ENCODE measurements around the gene ATXN1.

Gene ATXN1

DNA sequence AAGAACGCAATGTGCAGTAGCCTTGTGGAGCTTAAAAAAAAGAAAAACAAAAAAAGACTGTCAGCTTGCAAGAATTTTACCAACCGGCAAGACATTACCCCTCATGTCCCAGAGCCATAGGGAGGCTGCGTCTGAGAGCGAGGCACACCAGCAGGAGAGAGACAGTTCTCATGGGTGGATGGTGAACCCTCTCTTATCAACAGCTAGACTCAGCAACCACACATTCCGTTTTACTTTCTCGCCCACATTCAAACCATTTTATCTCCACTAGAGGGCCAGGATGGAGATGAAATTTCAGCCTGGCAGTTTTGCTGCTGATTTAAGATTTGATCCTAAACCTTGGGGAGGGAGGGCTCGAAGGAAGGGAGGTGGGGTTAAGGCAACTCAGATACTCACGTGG is 247.0 kb downstream of the ATXN1 start:
- TF ChIP-seq, protein P1, sequence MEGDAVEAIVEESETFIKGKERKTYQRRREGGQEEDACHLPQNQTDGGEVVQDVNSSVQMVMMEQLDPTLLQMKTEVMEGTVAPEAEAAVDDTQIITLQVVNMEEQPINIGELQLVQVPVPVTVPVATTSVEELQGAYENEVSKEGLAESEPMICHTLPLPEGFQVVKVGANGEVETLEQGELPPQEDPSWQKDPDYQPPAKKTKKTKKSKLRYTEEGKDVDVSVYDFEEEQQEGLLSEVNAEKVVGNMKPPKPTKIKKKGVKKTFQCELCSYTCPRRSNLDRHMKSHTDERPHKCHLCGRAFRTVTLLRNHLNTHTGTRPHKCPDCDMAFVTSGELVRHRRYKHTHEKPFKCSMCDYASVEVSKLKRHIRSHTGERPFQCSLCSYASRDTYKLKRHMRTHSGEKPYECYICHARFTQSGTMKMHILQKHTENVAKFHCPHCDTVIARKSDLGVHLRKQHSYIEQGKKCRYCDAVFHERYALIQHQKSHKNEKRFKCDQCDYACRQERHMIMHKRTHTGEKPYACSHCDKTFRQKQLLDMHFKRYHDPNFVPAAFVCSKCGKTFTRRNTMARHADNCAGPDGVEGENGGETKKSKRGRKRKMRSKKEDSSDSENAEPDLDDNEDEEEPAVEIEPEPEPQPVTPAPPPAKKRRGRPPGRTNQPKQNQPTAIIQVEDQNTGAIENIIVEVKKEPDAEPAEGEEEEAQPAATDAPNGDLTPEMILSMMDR (IDR thresholded peaks at IDR 0.05) = peak; percentile 49; the same call in 1 of the 2 replicates

DNA sequence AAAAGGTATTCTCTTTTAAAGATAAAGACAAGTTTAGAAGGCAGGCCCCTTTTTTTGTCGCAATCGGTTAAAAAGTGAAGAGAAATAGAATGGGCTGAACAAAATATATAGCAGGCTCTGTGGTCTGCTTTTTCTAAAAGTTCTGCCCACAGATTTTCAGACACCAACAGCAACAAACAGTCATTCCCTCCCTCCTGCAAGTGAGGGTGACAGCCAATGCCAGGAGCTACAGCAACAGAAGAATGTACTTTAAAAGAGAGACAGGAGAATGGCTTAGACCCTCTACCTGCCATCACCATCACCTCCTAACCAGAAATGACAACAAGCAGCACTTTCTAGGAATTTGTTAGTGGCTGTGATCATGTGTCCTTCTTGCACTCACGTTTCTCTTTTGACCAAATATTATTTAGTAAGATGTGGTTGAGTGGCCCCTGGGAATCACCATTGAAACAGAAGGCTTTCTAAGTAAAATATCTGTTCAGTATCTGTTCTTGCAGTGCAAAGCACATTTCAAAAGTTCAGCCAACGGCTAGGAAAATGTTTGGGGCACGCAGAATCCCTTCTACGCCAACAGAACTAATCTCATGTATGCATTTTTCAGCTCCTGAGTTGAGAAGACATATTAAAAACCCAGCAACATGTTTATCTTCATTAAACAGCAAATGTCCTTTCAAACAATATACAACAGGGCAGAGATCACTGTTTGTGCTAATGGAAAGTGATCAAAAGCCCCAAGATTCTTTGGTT is 248.5 kb downstream of the ATXN1 start:
- TF ChIP-seq, protein P1 (IDR thresholded peaks at IDR 0.05) = no peak

DNA sequence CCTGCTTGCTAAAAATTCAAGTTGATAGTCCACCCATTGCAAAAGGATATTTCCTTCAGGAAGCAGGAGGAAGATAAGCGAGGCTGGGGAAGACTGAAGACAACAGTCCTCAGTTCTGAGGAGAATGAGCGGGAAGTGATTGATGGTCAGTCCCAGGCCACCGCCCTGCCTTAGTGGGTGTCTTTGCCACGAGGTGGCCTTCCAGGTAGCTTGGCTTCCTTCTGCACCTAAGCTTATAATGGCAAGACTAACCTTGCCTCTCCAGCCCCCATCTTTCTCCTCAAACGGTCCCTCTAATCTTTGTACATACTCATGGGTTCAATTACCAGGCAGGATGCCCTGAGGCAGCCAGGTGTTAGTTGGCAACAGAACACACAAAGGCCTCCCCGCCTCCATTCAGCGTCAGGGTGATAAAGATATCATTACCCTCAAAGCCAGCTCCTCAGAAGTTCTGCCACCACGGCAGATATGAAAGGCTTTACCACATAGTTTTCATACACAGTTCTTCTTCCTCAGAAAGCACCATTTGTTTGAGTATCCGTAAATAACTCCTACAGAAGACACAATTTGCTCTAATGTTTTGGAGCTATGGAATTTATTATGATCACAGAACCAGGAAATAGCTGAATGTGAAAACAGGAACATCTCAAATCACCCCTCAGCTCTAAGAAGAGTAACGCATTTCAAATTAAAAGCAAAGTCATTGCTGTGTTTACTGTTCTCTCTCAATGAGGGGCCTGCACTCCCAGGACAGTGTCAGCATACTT is 249.4 kb downstream of the ATXN1 start:
- TF ChIP-seq, protein P1 (IDR thresholded peaks at IDR 0.05) = no peak

GRCh38 chr6:16511040-16511660 is 250.1 kb downstream of the ATXN1 start:
- TF ChIP-seq, protein P1 (IDR thresholded peaks at IDR 0.05) = peak; percentile 71

GRCh38 chr6:16510245-16510644 is 251.0 kb downstream of the ATXN1 start:
- TF ChIP-seq, protein P1 (IDR thresholded peaks at IDR 0.05) = no peak

DNA sequence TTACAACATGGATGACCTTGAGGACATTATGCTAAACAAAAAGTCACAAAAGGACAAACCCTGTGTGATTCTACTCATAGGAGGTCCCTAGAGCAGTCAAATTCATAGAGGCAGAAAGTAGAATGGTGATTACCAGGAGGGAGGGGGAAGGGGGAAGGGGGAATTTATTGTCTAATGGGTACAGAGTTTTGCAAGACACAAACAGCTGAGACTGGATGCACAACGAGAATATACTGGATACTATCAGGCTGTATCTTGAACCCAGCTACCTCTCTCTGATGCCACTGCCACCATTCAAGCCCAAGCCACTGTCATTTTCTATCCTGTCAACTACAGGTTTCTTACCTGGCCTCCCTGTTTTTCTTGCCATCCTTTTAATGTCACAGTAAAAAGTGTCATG is 252.3 kb downstream of the ATXN1 start:
- TF ChIP-seq, protein P1 (IDR thresholded peaks at IDR 0.05) = no peak

DNA sequence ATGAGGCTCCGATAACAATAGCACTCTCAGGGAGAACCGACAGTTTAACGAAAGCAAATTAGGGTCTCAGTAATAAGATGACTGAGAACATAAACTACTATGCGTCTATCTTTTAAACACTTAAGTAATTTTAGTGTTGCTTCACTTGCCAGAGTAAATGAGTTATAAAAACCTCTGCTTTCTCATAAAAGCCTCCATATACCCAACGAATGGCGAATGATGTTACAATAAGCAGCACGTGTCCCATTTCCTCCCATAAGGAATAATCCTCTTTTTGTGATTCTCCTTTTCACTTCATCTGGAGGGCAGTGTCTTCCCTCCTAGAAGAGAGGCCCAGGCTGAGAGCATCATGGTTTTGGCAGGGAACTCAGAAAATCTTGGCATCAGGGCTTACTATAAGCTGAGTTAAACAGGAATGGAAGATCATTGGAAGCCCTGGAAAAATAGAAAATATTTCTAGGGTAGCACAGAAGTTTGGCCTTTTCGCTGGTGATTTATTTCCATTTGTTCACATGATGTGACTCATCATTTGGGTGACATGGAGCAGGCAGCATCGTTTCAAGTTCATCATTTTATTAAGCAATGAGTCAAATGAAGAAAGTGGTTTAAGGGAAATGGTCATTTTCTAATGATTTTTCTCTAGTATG is 255.4 kb downstream of the ATXN1 start:
- TF ChIP-seq, protein P1 (IDR thresholded peaks at IDR 0.05) = no peak
